BE2C (cell line): Measurements from ENCODE around the gene LMX1A.

Experiments used
- DNase-seq: peaks from one replicate; pipeline ENCODE4 v3.0.0-alpha.2; 2020
- H3K27me3 ChIP-seq: fragments of 250-450 bp; sonication (Bioruptor Pico); 2 replicates; pipeline ENCODE4 v1.5.1; 2020; ENCODE audit warnings: mild to moderate bottlenecking
- H3K36me3 ChIP-seq: fragments of 250-450 bp; sonication (Bioruptor Pico); 2 replicates; pipeline ENCODE4 v1.5.1; 2020; ENCODE audit warnings: mild to moderate bottlenecking
- H3K4me1 ChIP-seq: fragments of 250-450 bp; sonication (Bioruptor Pico); 2 replicates; pipeline ENCODE4 v1.5.1; 2020
- H3K4me3 ChIP-seq: 2 replicates; pipeline ENCODE4 v1.5.1; 2011; ENCODE audit warnings: low read depth, low read length
- H3K9me3 ChIP-seq: fragments of 250-450 bp; sonication (Bioruptor Pico); 2 replicates; pipeline ENCODE4 v1.5.1; 2020
- CTCF ChIP-seq: IDR thresholded peaks from 2 replicates; pipeline ENCODE4 v1.5.1; 2012; ENCODE audit warnings: mild to moderate bottlenecking, low read depth, low read length

The LMX1A gene

GRCh38 chr1:165383599-165384405, 27.3 kb upstream of the LMX1A start:
- H3K36me3 ChIP-seq: no peaks in the 10 kb centered on the region
- no peak for DNase-seq
- no peak for TF ChIP-seq CTCF
- H3K27me3 ChIP-seq: peaks cover 16% of the 10 kb centered on the region
- H3K4me1 ChIP-seq: no peaks in the 10 kb centered on the region
- no peaks in the 10 kb centered on the region for H3K9me3 ChIP-seq
- H3K4me3 ChIP-seq: no peak overlapping the region

- no peak overlapping the region for H3K4me3 ChIP-seq
- DNase-seq: no peak
These were observed 26.6 kb upstream of the LMX1A start for GRCh38 chr1:165383067-165383466.

GRCh38 chr1:165381745-165382505, 25.4 kb upstream of the LMX1A start:
- H3K9me3 ChIP-seq: no peaks in the 10 kb centered on the region
- DNase-seq: no peak
- no peak for TF ChIP-seq CTCF
- peaks cover 12% of the 10 kb centered on the region; the same call in 1 of the 2 replicates for H3K27me3 ChIP-seq
- H3K4me3 ChIP-seq: no peak overlapping the region
- H3K36me3 ChIP-seq: no peaks in the 10 kb centered on the region
- no peaks in the 10 kb centered on the region for H3K4me1 ChIP-seq

More at GRCh38 chr1:165383067-165383466, 26.6 kb upstream of the LMX1A start:
- TF ChIP-seq CTCF: no peak
- no peaks in the 10 kb centered on the region for H3K4me1 ChIP-seq
- no peaks in the 10 kb centered on the region for H3K36me3 ChIP-seq
- H3K27me3 ChIP-seq: peaks cover 14% of the 10 kb centered on the region
- H3K9me3 ChIP-seq: no peaks in the 10 kb centered on the region

GRCh38 chr1:165376811-165377311, 20.3 kb upstream of the LMX1A start:
- H3K4me1 ChIP-seq: no peaks in the 10 kb centered on the region
- no peak for TF ChIP-seq CTCF
- H3K9me3 ChIP-seq: no peaks in the 10 kb centered on the region; the same call in 1 of the 2 replicates
- H3K27me3 ChIP-seq: peaks cover 23% of the 10 kb centered on the region
- H3K4me3 ChIP-seq: no peak overlapping the region
- H3K36me3 ChIP-seq: no peaks in the 10 kb centered on the region
- DNase-seq: no peak

- DNase-seq: no peak
- no peaks in the 10 kb centered on the region; the same call in 1 of the 2 replicates for H3K9me3 ChIP-seq
- H3K27me3 ChIP-seq: peaks cover 23% of the 10 kb centered on the region
- no peak overlapping the region for H3K4me3 ChIP-seq
- no peak for TF ChIP-seq CTCF
- no peaks in the 10 kb centered on the region for H3K36me3 ChIP-seq
- H3K4me1 ChIP-seq: no peaks in the 10 kb centered on the region
These were observed 19.7 kb upstream of the LMX1A start for GRCh38 chr1:165376041-165376810.
